ENCODE measurements around the gene ATP2A2. TPM values are rescaled to one million over a fixed set of nuclear protein-coding genes. Genes with fewer than 3 reads are reported as not detected.

The ATP2A2 gene
- total RNA-seq, 1 donor from 2014 or later: 515 TPM

DNA sequence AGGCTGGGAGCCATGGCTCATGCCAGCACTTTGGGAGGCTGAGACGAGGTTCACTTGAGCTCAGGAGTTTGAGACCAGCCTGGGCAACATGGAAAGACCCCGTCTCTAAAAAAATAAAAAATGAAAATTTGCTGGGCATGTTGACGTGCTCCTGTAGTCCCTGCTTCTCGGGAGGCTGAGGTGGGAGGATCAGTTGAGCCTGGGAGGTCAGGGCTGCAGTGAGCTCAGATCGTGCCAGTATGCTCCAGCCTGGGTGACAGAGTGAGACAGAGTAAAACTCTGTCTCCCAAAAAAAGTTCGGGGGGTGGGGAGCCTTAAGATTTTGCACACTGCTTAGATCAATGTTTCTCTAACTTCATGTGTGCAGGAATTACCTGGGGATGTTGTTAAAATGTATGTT lies 30.9 kb downstream of the ATP2A2 start:
- H3K27me3 ChIP-seq (ENCODE audit: control insufficient read depth in 3 of 3, insufficient read depth in 3 of 3, low read length in 3 of 3): no peaks in the 10 kb centered on the region
- H3K4me3 ChIP-seq (ENCODE audit: low read length in 3 of 3): no peak overlapping the region
- H3K27ac ChIP-seq (ENCODE audit: low read depth, low read length): no peak overlapping the region
- no peaks in the 10 kb centered on the region for H3K9me3 ChIP-seq (ENCODE audit: control insufficient read depth in 3 of 3, low read length in 3 of 3)
- H3K4me1 ChIP-seq (ENCODE audit: control insufficient read depth in 3 of 3, insufficient read depth in 3 of 3, low read length in 3 of 3): peaks cover 10 to 34% (median 17%) of the 10 kb centered on the region in 3 donors
- no peak overlapping the region for H3K9ac ChIP-seq (ENCODE audit: low read depth in 1 of 3, low read length in 3 of 3)
- peaks cover 4 to 25% (median 13%) of the 10 kb centered on the region in 3 donors for H3K36me3 ChIP-seq (ENCODE audit: control insufficient read depth in 3 of 3, insufficient read depth in 3 of 3, low read length in 3 of 3)

DNA sequence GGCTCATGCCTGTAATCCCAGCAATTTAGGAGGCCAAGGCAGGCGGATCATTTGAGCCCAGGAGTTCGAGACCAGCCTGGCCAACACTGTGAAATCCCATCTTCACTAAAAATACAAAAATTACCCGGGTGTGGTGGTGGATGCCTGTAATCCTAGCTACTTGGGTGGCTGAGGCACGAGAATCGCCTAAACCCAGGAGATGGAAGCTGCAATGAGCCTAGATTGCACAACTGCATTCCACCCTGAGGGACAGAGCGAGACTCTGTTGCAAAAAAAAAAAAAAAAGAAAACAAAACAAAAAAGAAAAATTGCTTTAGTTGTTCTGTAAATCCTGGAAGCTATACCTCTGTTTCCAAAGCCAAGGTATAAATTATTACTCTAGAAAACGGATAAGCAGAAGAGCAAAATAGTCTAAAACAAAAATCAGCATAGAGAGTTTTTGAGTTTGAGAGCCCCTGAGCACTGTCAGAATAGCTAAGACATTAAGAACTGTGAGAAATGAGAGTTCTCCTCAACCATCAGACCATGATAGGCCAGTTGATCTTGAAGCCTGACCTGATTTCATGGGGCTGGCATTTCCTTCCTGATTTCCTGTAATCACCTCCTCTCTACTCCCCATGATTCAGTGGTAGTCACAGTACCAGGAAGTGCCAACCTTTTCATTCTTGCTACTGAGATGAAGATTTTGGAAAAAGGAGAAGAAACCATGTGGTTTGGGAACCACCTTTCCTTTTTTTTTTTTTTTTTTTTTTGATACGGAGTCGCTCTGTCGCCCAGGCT lies 31.7 kb downstream of the ATP2A2 start:
- Histone ChIP-seq H3K27me3 (ENCODE audit: control insufficient read depth in 3 of 3, insufficient read depth in 3 of 3, low read length in 3 of 3) (no peaks in the 10 kb centered on the region), H3K4me3 (ENCODE audit: low read length in 3 of 3) (no peak overlapping the region), H3K4me1 (ENCODE audit: control insufficient read depth in 3 of 3, insufficient read depth in 3 of 3, low read length in 3 of 3) (peaks cover 13 to 37% (median 14%) of the 10 kb centered on the region in 3 donors), H3K27ac (ENCODE audit: low read depth, low read length) (peak overlapping the region; percentile 19), H3K9me3 (ENCODE audit: control insufficient read depth in 3 of 3, low read length in 3 of 3) (no peaks in the 10 kb centered on the region), H3K36me3 (ENCODE audit: control insufficient read depth in 3 of 3, insufficient read depth in 3 of 3, low read length in 3 of 3) (peaks cover 4 to 21% (median 6%) of the 10 kb centered on the region in 3 donors), H3K9ac (ENCODE audit: low read depth in 1 of 3, low read length in 3 of 3) (no peak overlapping the region)

GRCh38 chr12:110314308-110314707 lies 33.3 kb downstream of the ATP2A2 start:
- no peak overlapping the region for H3K9ac ChIP-seq (ENCODE audit: low read depth in 1 of 3, low read length in 3 of 3)
- peaks cover 13 to 41% (median 23%) of the 10 kb centered on the region in 3 donors for H3K4me1 ChIP-seq (ENCODE audit: control insufficient read depth in 3 of 3, insufficient read depth in 3 of 3, low read length in 3 of 3)
- no peaks in the 10 kb centered on the region for H3K9me3 ChIP-seq (ENCODE audit: control insufficient read depth in 3 of 3, low read length in 3 of 3)
- H3K27me3 ChIP-seq (ENCODE audit: control insufficient read depth in 3 of 3, insufficient read depth in 3 of 3, low read length in 3 of 3): no peaks in the 10 kb centered on the region
- H3K36me3 ChIP-seq (ENCODE audit: control insufficient read depth in 3 of 3, insufficient read depth in 3 of 3, low read length in 3 of 3): peaks cover 4 to 21% (median 5%) of the 10 kb centered on the region in 3 donors
- no peak overlapping the region for H3K4me3 ChIP-seq (ENCODE audit: low read length in 3 of 3)
- no peak overlapping the region for H3K27ac ChIP-seq (ENCODE audit: low read depth, low read length)

GRCh38 chr12:110316861-110317260 lies 35.8 kb downstream of the ATP2A2 start:
- Histone ChIP-seq H3K4me3 (ENCODE audit: low read length in 3 of 3) (no peak overlapping the region), H3K27ac (ENCODE audit: low read depth, low read length) (peak overlapping the region; percentile 26), H3K4me1 (ENCODE audit: control insufficient read depth in 3 of 3, insufficient read depth in 3 of 3, low read length in 3 of 3) (peaks cover 8 to 28% (median 25%) of the 10 kb centered on the region in 3 donors), H3K36me3 (ENCODE audit: control insufficient read depth in 3 of 3, insufficient read depth in 3 of 3, low read length in 3 of 3) (peaks cover 0 to 16% (median 6%) of the 10 kb centered on the region in 3 donors), H3K9ac (ENCODE audit: low read depth in 1 of 3, low read length in 3 of 3) (no peak overlapping the region), H3K9me3 (ENCODE audit: control insufficient read depth in 3 of 3, low read length in 3 of 3) (no peaks in the 10 kb centered on the region), H3K27me3 (ENCODE audit: control insufficient read depth in 3 of 3, insufficient read depth in 3 of 3, low read length in 3 of 3) (no peaks in the 10 kb centered on the region)

GRCh38 chr12:110317911-110318310 lies 36.9 kb downstream of the ATP2A2 start:
- Histone ChIP-seq H3K27ac (ENCODE audit: low read depth, low read length) (peak overlapping the region; percentile 21), H3K4me1 (ENCODE audit: control insufficient read depth in 3 of 3, insufficient read depth in 3 of 3, low read length in 3 of 3) (peaks cover 8 to 32% (median 25%) of the 10 kb centered on the region in 3 donors), H3K36me3 (ENCODE audit: control insufficient read depth in 3 of 3, insufficient read depth in 3 of 3, low read length in 3 of 3) (peaks cover 0 to 19% (median 12%) of the 10 kb centered on the region in 3 donors)

DNA sequence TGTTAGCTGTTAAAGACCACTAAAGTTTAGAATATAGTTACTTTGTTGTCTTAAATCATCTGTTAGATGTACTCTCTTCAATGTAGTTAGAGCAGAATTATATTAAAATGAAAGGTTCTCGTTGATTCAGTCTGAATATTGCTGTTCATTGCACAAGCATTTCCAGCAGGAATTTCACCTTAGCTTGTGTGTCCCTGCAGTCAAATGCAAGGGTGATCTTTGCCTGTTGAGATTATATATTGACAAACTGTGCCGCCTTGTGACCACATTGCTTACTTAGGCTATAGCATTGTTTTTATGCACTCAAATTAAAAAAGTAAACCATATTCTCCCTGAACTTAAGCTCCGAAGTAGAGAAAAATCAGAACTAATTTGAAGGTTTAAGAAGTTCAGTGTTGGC lies 39.5 kb downstream of the ATP2A2 start:
- peak overlapping the region in 1 of 3 donors; percentile 10 for H3K9ac ChIP-seq (ENCODE audit: low read depth in 1 of 3, low read length in 3 of 3)
- no peaks in the 10 kb centered on the region for H3K27me3 ChIP-seq (ENCODE audit: control insufficient read depth in 3 of 3, insufficient read depth in 3 of 3, low read length in 3 of 3)
- no peak overlapping the region for H3K27ac ChIP-seq (ENCODE audit: low read depth, low read length)
- H3K36me3 ChIP-seq (ENCODE audit: control insufficient read depth in 3 of 3, insufficient read depth in 3 of 3, low read length in 3 of 3): peaks cover 8 to 26% (median 20%) of the 10 kb centered on the region in 3 donors
- H3K4me3 ChIP-seq (ENCODE audit: low read length in 3 of 3): no peak overlapping the region
- H3K4me1 ChIP-seq (ENCODE audit: control insufficient read depth in 3 of 3, insufficient read depth in 3 of 3, low read length in 3 of 3): peaks cover 8 to 35% (median 22%) of the 10 kb centered on the region in 3 donors
- H3K9me3 ChIP-seq (ENCODE audit: control insufficient read depth in 3 of 3, low read length in 3 of 3): no peaks in the 10 kb centered on the region

More at GRCh38 chr12:110317911-110318310, 36.9 kb downstream of the ATP2A2 start:
- Histone ChIP-seq H3K9me3 (ENCODE audit: control insufficient read depth in 3 of 3, low read length in 3 of 3) (no peaks in the 10 kb centered on the region), H3K4me3 (ENCODE audit: low read length in 3 of 3) (no peak overlapping the region), H3K27me3 (ENCODE audit: control insufficient read depth in 3 of 3, insufficient read depth in 3 of 3, low read length in 3 of 3) (no peaks in the 10 kb centered on the region), H3K9ac (ENCODE audit: low read depth in 1 of 3, low read length in 3 of 3) (no peak overlapping the region)

DNA sequence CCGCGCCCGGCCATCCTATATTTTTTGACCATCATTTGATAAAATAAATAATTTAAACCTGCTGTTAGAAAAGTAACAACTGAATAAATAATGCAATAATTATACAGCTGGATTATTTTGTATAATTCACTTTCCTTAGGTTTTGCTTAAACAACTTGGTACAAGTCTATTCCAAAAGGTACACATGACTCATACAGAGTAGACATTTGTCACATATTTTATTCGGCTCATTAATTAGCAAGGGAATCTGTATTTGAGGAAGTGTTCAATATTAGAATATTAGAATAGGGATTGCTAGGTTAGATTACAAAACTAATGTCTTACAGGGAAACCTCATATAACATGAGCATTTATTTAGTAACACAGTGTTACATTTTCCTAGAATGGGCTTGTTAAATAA lies 48.7 kb downstream of the ATP2A2 start:
- H3K27ac ChIP-seq (ENCODE audit: low read depth, low read length): no peak overlapping the region
- peaks cover 56 to 63% (median 59%) of the 10 kb centered on the region in 3 donors for H3K36me3 ChIP-seq (ENCODE audit: control insufficient read depth in 3 of 3, insufficient read depth in 3 of 3, low read length in 3 of 3)
- peaks cover 3 to 5% (median 5%) of the 10 kb centered on the region in 3 donors for H3K4me1 ChIP-seq (ENCODE audit: control insufficient read depth in 3 of 3, insufficient read depth in 3 of 3, low read length in 3 of 3)
- H3K9ac ChIP-seq (ENCODE audit: low read depth in 1 of 3, low read length in 3 of 3): no peak overlapping the region
- no peaks in the 10 kb centered on the region for H3K27me3 ChIP-seq (ENCODE audit: control insufficient read depth in 3 of 3, insufficient read depth in 3 of 3, low read length in 3 of 3)
- H3K4me3 ChIP-seq (ENCODE audit: low read length in 3 of 3): no peak overlapping the region
- no peaks in the 10 kb centered on the region for H3K9me3 ChIP-seq (ENCODE audit: control insufficient read depth in 3 of 3, low read length in 3 of 3)

DNA sequence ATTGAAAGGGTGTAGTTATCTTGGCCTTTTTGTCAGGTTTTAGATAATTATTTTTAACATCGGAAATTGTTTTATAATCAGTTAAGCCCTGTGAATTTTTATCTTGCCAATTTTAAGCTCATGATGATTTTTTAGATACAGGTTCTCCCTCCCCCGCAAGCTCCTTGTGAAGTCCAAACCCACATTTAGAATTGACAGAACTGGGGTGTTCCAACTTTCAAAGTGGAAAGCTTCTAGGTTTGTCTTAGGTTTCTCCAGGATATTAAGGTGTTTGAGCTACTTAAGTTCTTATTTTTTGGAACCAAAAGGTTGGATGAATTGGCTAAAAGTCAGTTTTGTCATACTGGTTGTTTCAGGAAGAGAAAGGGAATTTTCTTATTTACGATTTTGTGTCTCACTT lies 49.1 kb downstream of the ATP2A2 start:
- Histone ChIP-seq H3K27ac (ENCODE audit: low read depth, low read length) (no peak overlapping the region), H3K36me3 (ENCODE audit: control insufficient read depth in 3 of 3, insufficient read depth in 3 of 3, low read length in 3 of 3) (peaks cover 61 to 67% (median 64%) of the 10 kb centered on the region in 3 donors), H3K27me3 (ENCODE audit: control insufficient read depth in 3 of 3, insufficient read depth in 3 of 3, low read length in 3 of 3) (no peaks in the 10 kb centered on the region), H3K4me3 (ENCODE audit: low read length in 3 of 3) (no peak overlapping the region), H3K9ac (ENCODE audit: low read depth in 1 of 3, low read length in 3 of 3) (no peak overlapping the region), H3K9me3 (ENCODE audit: control insufficient read depth in 3 of 3, low read length in 3 of 3) (no peaks in the 10 kb centered on the region), H3K4me1 (ENCODE audit: control insufficient read depth in 3 of 3, insufficient read depth in 3 of 3, low read length in 3 of 3) (peaks cover 3 to 9% (median 5%) of the 10 kb centered on the region in 3 donors)

DNA sequence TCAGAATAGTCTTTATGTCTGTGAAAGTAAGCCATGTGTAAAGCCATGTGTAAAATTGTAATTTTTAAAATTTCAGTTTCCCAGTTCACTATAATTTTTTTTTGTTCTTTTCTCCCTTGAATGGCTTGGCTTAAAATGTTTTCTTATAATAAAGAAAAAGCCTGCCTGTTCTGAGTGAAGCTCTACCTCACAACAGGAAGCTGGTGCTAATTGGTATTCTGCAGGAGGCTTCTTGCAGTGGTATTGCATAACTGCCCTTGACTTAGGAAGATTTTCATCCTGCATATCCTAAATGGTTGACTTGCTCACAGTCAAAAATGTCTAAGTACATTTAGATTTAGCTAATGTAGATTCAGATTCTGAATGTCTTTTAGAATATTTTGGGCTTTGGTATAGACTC lies 49.5 kb downstream of the ATP2A2 start:
- Histone ChIP-seq H3K9me3 (ENCODE audit: control insufficient read depth in 3 of 3, low read length in 3 of 3) (no peaks in the 10 kb centered on the region), H3K9ac (ENCODE audit: low read depth in 1 of 3, low read length in 3 of 3) (no peak overlapping the region), H3K4me1 (ENCODE audit: control insufficient read depth in 3 of 3, insufficient read depth in 3 of 3, low read length in 3 of 3) (peaks cover 5 to 11% (median 5%) of the 10 kb centered on the region in 3 donors), H3K27me3 (ENCODE audit: control insufficient read depth in 3 of 3, insufficient read depth in 3 of 3, low read length in 3 of 3) (no peaks in the 10 kb centered on the region), H3K4me3 (ENCODE audit: low read length in 3 of 3) (no peak overlapping the region), H3K36me3 (ENCODE audit: control insufficient read depth in 3 of 3, insufficient read depth in 3 of 3, low read length in 3 of 3) (peaks cover 63 to 71% (median 67%) of the 10 kb centered on the region in 3 donors), H3K27ac (ENCODE audit: low read depth, low read length) (no peak overlapping the region)

DNA sequence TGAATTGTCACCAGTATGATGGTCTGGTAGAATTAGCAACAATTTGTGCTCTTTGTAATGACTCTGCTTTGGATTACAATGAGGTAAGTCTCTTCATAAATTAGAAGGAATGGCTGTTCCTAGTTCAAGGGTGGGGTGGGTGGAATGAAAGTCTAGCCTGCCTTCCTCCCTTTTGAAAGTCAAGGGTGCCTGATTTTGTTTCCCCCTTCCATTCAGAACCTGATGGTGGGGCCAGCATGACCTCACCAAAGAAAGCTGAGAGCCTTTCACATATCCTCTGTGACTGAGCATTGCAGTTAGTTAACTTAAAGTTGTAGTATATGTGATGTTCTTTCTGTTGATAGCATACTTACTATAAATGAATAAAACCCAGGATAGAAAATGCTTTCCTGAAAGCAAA lies 52.2 kb downstream of the ATP2A2 start:
- Histone ChIP-seq H3K9me3 (ENCODE audit: control insufficient read depth in 3 of 3, low read length in 3 of 3) (no peaks in the 10 kb centered on the region), H3K27me3 (ENCODE audit: control insufficient read depth in 3 of 3, insufficient read depth in 3 of 3, low read length in 3 of 3) (no peaks in the 10 kb centered on the region), H3K4me3 (ENCODE audit: low read length in 3 of 3) (no peak overlapping the region), H3K9ac (ENCODE audit: low read depth in 1 of 3, low read length in 3 of 3) (no peak overlapping the region), H3K4me1 (ENCODE audit: control insufficient read depth in 3 of 3, insufficient read depth in 3 of 3, low read length in 3 of 3) (peaks cover 5 to 15% (median 9%) of the 10 kb centered on the region in 3 donors), H3K27ac (ENCODE audit: low read depth, low read length) (no peak overlapping the region), H3K36me3 (ENCODE audit: control insufficient read depth in 3 of 3, insufficient read depth in 3 of 3, low read length in 3 of 3) (peaks cover 68 to 76% (median 70%) of the 10 kb centered on the region in 3 donors)
